ENCODE measurements around the gene TBL3.

The TBL3 gene

DNA sequence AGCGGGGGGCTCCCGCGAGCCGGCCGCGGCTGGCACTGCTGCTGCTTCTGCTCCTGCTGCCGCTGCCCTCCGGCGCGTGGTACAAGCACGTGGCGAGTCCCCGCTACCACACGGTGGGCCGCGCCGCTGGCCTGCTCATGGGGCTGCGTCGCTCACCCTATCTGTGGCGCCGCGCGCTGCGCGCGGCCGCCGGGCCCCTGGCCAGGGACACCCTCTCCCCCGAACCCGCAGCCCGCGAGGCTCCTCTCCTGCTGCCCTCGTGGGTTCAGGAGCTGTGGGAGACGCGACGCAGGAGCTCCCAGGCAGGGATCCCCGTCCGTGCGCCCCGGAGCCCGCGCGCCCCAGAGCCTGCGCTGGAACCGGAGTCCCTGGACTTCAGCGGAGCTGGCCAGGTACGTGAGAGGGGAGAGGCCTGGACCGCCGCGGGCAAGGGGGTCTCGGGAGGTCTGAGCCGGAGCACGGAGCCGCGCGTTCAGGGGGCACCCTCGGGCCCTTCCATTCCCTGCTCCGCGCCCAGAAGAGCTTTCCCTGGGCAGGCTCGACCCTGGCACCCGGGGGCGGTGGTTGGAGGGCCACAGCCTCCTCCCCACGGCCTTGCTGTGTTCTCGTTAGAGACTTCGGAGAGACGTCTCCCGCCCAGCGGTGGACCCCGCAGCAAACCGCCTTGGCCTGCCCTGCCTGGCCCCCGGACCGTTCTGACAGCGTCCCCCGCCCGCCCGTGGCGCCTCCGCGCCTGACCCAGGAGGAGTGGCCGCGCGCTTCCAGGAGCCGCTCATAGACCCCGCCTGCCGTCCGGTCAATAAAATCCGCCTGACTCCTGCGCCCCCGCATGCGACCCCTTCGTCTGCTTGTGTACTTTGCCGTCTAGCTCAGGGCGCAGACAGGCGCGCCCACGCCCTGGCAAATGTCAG, 48.3 kb downstream of the TBL3 start:
- peak in 1 of 2 donors; percentile 4 for DNase-seq

DNA sequence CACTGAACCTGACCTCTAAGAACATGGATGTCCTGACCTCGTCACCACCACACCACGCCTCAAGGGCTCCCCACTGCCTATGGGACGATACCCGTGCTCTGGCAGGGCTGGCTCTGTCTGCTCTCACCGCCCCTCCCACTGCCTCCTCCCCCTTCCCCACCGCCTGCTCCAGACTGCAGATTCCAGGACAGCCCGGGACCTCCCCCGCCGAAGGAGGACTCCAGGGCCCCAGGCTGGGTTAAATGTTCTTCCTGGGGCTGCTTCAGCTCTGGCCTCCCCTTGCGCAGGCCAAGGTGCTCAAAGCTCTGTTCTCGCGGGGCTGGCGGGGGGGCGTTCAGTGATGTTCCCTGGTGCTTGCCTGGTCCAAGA, 50.9 kb downstream of the TBL3 start:
- peak in 1 of 2 donors; percentile 30 for DNase-seq

DNA sequence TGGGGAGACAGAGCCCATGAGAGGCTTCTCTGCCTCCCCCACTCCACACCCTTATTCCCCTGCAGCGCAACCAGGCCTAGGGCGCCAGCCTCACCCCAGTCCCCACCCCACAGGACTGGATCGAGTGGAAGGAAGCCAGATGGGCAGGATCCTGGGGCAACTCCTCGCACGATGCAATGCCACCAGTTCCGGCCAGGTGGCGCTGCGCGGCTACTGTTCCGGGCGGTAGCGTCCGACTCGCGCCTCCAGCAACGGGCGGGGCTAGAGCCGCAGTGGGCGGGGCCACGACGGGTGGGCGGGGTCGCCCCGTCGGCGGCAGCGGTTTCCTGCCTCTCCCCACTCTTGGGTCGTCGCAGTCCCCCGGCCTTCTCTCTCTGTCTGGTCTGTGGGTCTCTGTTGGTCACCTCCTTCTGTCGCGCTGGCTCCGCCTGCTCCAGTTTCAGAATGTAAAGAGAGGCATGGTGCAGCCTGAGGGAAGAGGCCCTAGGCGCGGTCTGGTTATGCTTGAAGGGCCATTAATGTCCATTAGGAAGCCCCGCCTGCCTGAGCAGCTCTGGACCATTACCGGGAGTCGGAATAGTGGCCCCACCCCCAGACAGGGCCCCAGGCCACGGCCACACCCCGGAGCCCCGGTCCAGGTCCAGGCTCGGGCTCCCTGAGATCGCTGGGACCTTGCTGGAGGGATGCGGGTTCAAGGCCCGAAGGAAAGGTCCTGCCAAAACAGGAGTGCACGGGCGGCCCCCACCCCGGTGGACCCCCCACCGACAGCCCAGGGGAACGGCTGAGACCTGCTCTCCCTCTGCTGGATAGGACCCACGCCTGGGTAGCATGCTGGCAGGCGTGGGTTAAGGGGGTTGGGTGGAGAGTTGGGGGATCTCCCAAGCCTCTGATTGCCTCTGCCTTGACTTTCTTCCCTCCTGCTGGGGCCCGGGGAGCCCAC, 51.5 kb downstream of the TBL3 start:
- DNase-seq = peak; percentile 92 to 93

- DNase-seq = no peak
These were observed 52.2 kb downstream of the TBL3 start for GRCh38 chr16:2024032-2024420.

DNA sequence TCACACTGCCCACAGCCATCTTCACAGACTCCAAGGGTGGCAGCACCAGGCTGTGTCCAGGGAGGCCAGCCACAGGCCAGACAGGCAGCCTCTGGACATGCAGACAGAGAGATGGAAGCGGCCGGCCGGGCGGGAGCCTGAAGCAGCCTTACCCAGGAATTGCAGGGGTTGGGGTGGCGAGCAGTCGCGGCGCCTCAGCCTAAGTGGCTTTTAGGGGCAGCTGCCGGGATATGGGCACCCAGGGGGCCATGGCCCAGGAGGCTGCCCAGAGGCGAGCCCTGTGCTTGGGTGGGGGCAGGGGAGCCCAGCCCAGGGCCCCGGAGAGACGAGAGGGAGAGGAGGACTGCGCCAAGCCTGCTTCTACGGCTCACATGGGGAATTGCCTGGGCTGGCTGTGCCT, 53.4 kb downstream of the TBL3 start:
- DNase-seq = no peak

DNA sequence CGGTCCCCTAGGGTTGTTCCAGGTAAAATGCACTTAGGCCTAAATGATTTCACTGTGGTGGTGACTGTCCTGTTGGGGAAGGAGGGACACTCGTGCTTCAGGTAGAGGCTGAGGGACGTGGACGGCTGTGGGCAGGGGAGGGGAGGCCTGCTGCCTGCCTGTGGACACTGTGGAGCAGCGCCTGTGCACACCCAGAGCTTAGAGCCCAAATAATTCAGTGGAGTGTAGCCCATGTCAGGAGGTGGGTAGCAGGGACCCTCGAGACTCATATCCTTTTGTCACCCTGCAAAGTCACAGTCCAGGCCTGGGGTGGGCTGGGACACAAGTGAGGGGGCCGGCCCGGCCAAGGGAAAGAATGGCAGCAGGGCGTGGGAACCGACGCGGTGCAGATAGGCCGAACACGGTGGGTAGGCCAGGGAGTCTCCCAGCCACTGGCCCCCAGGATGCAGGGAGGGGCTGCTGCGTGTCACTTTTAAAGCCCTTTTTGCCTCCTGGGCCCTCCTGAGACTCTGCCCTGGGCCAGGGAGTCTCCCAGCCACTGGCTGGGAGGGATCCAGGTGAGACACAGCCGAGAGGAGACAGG, 54.1 kb downstream of the TBL3 start:
- no peak for DNase-seq

- no peak for DNase-seq
These were observed 54.7 kb downstream of the TBL3 start, which contains the start of gene NHERF2 for GRCh38 chr16:2026461-2027023. Gene NHERF2 (plus strand): TSS chr16:2026902. CDS start chr16:2027006, 104 bp downstream.

- peak in 1 of 2 donors; percentile 6 for DNase-seq
These were observed 55.5 kb downstream of the TBL3 start for GRCh38 chr16:2027024-2028010.

DNA sequence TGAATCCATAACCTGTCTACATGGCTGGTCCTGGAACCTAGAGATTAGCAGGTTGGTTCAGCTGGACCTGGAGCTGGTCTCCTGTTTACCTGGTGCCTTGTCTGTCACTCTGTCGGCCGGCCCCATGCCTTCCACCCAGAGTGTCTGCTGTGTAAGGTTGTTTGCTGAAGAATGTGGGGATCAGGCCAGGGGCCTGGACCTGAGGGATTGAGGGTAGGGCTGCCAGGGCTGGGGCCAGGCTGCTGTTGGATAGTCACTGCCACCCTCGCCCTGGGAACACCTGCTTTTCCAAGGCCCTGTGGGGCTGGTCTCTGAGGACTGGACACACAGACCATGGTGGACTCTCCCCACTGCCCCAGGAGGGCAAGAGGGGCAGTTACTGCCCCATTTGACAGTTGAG, 56.3 kb downstream of the TBL3 start:
- DNase-seq = no peak

DNA sequence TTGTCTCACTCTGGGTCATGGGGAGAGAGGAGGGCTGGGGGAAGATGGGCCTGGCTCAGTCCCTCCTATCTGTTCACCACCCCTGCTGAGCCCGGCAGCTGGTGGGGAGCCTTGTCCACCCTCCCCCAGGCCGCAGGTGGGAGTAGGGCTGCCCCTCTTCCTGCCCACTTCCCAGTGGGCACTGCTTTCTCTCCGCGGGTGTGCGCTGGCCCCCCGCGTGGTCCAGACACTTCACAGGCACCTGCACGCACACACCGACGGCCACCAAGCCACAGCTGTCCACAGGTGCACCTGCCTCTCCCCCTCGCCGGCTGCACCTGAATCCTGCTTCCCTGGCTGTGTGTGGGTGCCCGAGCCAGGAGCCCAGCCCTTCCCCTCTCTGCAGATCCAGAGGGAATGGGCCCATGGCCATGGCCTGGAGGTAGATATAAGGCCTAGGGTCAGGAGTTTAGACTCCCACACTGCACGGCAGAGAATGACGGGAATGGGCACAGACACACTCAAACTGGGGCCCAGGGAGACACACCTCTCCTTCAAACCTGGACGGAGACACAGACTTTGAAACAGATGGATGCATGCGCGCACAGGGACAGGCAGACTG, 56.9 kb downstream of the TBL3 start:
- DNase-seq = no peak

DNA sequence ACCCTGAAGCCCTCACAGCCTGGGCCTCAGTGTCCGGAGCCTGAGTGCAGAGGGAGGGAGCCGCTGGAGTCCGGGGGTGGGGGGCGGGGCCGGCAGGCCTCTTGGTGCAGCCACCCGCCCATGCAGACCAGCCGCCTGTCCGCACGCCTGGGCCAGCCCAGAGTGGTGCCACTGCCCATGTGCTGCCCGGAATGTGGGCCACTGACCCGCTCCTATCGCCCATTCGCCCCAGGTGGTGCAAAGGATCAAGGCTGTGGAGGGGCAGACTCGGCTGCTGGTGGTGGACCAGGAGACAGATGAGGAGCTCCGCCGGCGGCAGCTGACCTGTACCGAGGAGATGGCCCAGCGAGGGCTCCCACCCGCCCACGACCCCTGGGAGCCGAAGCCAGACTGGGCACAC, 57.5 kb downstream of the TBL3 start:
- DNase-seq = no peak

DNA sequence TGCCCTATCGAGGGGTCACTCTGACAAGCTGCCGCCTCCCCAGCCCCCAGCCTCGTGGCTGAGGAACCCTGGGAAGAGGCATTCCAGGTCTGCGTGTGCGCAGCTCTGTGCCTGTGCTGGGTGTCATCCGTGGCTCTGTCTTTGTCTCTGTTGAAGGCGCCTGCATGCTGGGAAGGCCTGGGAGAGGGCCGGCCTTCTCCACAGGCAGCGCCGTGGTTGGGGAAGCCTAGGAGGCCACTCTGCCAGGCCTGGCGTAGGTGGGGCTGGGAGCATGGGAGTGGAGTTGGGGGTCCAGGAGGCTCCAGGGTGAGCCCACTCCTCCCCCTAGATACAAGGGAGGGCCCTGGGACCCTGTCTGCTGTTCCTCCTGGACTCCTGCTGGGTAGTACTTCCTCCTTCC, 58.2 kb downstream of the TBL3 start:
- DNase-seq = no peak

- DNase-seq = no peak
These were observed 59.3 kb downstream of the TBL3 start for GRCh38 chr16:2031081-2031577.

Data from inflammatory macrophage (primary cell).